ENCODE data around the gene MASP2.
"Not testable (repeated sequence)": the region's sequence is repeated elsewhere in the genome, so short reads cannot be mapped to it uniquely, and the experiment has no call there.

- TF ChIP-seq CTCF (conservative IDR thresholded peaks at IDR 0.05 in 1 of 2, IDR thresholded peaks at IDR 0.05 in 1 of 2; ENCODE audit: low read depth in 1 of 2, low read length in 2 of 2); EZH2 (IDR thresholded peaks at IDR 0.05; ENCODE audit: low read length, missing control alignments): not testable (repeated sequence)
Measured at GRCh38 chr1:11040105-11040429, 7.0 kb downstream of the MASP2 start.

Measured in fibroblast of lung (primary cell).